HG02870 (cell line): ENCODE results near the gene STATH.
"Not testable (repeated sequence)": the region's sequence is repeated elsewhere in the genome, so short reads cannot be mapped to it uniquely, and the experiment has no call there.

Experiments
- ATAC-seq: cut with Tn5 transposase; IDR thresholded peaks from one replicate; pipeline ENCODE4 v1.9.1; 2021; ENCODE audit warnings: mild to moderate bottlenecking, moderate library complexity; ENCODE audit not compliant: unreplicated experiment

STATH gene, protein sequence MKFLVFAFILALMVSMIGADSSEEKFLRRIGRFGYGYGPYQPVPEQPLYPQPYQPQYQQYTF

DNA sequence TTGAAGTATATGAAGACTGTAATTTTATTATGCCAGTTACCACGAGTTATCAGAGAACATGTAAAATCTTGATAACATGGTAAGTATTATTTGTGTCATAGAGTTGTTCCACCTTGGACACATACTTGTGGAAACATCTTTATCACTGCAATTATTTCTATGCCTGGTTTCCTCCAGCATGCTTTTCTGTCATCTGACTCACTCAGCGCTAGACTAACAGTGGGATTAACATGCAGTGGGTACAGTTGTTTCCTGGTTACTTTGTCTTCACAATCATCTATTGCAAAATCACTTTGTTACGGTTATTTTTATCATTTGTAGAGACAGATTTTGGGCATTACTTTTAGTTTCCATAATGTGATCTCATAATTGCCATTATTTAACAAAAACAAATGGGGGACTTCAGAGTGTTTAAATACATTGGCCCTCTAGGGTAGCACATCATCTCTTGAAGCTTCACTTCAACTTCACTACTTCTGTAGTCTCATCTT is at the start of gene STATH:
TSS of gene STATH (plus strand) at position 441 of the 491 bp plus-strand sequence. CDS start 2,472 bp downstream, outside the sequence.
- ATAC-seq = no peak

DNA sequence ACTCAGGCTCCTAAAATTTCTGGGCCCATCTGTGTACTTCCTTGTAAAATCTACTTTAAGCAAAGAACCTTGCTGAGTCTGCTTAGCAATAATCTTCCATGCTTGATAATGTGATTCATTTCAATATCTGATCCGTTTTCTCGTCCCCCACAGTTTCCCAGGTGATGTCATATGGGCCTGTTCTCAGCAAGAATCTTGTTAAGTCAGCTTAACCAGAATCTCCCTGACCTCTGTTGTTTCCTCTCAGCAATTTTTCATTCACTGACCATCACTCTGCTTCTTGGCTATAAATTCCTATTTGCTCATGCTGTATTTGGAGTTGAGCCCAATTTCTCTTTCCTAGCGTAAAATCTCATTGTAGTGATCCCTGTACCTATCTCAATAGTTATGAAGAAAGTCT is 44.2 kb upstream of the STATH start:
- no peak for ATAC-seq

DNA sequence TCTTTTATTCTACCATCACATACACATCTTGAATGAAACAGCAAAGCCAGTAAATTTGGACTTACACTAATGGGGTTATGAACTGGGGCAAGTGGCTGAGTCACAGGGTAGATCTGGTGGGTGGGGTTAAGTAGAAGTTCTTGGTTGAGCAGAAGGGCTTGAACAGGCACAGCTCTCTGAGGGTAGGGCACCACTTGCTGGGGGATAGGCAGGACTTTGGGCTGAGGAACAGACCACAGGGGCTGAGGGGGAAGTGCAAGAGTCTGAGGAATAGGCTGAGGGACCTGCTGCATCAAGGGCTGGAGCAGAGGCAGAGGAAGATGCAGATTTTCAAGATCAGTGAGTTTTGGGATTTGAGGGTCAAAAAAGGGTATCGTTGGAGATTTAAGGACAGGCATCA is 38.6 kb upstream of the STATH start:
- no peak for ATAC-seq

DNA sequence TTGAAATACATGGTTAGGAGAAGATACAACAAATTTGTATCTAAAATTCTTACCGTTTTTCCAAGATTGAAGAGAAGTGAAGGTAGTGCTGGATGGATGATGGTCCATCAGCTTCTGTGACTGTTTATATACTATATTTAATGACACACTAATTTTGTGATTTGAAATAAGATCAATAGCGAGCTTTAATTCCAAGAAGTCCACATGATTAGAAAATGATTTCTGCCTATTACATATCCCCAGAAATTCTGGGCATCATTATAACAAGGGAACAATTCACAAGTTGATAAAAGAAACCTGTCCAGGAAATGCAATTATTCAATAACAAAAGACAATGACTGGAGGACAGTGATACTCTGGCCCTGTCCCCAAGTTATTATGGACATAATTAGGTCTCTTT is 30.1 kb upstream of the STATH start, which contains the start of gene CSN2:
TSS of gene CSN2 (minus strand) at position 101 of the 400 bp plus-strand sequence. CDS start 4,733 bp downstream, outside the sequence.
- ATAC-seq = no peak

DNA sequence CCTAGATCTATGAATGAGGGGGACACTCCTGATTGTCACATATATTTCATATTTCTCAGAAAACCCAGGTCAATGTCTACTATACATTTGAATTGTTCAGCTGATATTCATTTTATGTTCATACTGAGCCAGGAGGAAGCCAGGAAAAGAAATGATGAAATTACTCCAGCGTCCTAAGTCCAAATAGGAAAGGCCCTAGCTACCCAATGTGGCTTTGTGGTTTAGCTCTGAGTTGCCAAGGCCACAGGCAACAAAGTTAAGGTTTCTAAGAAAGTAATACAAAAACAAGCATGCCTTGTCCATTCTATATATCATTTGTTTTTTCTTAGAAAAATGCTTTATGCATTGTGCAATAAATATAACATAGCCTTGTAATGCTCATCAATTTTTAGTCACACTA is 25.7 kb upstream of the STATH start:
- ATAC-seq = no peak

DNA sequence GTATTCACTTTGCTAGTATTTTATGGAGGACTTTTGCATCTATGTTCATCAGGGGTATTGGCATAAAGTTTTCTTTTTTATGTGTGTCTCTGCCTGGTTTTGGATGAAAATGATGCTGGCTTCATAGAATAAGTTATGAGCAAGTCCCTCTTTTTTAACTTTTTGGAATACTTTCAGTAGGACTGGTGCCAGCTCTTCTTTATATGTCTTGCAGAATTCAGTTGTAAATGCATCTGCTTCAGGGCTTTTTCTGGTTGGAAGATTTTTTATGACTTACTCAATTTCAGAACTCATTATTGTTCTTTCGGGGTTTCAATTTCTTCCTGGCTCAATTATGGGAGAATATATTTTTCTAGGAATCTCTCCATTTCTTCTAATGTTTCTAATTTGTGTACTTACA is 21.1 kb upstream of the STATH start:
- no peak for ATAC-seq

DNA sequence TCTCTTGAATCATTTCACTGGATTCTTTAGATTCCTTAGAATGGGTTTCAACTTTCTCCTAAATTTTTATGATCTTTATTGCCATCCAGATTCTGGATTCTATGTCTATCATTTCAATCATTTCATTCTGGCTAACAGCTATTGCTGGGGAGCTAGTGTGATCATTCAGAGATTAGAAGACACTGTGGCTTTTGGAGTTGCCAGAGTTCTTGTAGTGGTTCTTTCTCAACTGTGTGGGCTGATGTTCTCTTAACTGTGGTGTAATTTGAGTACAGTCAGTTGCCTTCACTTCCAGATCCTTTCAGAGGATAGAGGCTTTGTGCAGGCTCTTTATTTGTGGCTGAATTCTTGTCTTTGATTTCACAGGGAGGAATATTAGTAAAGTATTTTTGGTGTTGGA is 18.2 kb upstream of the STATH start:
- ATAC-seq = no peak

DNA sequence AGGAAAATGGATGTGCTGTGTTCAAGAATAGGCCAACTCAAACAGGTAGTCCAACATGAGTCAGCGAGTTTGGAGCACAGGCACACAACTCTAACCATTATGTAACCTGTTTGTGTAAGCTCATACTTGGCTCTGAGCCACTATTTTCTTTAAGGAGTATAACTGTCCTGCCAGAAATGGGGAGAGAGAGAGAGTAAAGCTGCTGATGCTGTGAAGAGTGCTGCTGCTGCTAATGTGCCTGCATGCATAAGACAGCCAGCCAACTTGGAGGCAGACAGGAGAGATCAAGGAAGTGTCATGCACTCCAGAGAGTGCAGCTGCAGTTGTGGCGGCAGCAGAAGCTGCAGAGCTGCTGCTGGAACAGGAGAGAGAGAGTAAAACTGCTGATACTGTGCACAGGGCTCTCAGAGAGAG is 11.7 kb upstream of the STATH start:
- ATAC-seq = peak; percentile 84

DNA sequence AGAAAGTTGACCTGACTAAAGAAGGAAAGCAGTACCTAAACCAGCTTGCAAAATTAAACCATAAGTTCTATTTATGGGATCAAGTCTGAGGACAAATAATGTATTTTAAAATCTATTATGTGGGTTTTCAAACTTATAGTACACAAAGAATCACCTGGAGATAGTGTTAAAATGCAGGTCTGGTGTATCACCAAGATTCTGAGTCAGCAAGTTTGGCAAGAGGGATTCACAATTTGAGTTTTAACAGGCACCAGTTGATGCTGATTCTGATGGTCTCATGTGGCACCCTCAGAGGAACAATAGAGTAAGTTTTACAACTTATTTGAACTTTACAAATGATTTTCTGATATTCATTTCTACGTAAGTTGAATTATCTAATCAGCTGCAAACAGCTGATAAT is 9.1 kb upstream of the STATH start:
- ATAC-seq = no peak

DNA sequence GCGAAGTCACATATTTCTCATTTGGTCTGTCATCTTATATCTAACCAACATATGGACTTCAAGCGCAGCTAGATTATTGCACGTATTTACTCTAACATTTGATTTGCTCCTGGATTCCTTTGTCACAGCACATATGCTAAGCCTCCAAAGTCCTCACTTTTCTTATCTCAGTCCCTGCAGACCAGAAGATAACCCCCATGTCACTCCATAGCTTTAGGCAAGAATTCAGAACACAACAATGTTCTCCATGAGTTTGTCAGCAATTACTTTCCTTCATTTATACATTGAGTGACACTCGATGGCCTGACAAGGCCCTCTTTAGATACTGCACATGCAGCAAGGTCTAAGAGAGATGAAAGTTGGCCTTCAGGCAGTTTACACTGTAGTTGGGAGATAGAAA is 4.8 kb upstream of the STATH start:
- ATAC-seq = no peak

DNA sequence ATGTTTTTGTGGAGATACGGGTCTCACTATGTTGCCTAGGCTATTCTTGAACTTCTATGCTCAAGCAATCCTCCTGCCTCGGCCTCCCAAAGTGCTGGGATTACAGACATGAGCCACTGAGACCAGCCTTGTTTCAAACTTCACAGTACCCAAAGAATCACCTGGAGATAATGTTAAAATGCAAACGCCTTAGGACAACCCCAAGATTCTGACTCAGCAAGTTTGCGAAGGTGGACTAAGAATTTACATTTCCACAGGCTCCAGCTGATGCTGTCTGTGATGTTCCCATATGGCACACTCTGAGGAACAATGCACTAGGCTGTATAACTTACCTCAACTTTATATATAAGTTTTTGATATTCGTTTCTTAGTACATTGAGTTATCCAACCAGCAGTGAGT is 984 bp upstream of the STATH start:
- no peak for ATAC-seq

DNA sequence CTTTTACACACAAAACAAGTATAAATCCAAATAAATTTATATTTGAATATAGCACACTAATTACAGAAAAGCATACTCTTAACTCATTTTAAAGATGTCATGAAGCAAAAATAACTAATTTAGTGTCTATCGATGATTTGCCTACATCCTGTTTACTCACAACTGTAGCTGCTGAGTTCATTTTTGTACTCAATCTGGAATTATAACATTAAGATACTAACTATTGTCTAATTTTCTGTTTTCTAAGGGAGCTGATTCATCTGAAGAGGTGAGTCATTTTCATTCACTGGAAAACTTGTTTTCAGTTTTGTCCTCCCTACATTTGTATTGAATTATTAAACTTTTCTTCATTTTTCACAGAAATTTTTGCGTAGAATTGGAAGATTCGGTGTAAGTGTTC is 3.7 kb downstream of the STATH start:
- no peak for ATAC-seq

DNA sequence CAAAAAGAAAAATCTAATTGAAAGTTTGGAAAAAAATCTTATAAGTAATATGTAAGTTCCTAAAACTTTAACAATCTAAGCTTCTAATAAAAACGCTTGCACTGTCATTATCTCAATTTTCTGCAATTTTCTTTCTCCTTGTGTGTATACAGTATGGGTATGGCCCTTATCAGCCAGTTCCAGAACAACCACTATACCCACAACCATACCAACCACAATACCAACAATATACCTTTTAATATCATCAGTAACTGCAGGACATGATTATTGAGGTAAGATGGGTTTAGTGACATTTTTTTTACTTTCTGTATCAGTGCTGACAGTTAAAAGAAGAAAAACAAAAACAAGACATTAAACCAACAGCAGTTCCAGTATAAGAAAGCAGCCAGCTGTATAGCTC is 4.9 kb downstream of the STATH start:
- ATAC-seq = no peak

DNA sequence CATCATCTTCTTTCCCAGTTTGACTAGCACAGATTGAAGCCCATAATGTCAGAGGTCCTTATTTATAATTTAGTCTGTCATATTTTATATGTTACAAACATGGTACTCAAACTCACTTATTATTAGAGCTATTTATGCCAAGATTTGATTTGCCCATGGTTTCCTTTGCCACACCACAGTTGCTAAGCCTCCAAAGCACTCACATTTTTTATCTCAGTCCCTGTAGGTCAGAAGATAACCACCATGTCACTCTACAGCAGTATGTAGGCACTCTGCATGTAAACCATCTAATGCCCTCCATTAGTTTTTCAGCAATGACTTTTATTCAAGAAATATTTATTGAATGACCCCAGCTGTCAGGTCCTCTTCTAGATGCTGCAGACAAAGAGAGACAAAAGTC is 6.7 kb downstream of the STATH start:
- ATAC-seq = no peak

DNA sequence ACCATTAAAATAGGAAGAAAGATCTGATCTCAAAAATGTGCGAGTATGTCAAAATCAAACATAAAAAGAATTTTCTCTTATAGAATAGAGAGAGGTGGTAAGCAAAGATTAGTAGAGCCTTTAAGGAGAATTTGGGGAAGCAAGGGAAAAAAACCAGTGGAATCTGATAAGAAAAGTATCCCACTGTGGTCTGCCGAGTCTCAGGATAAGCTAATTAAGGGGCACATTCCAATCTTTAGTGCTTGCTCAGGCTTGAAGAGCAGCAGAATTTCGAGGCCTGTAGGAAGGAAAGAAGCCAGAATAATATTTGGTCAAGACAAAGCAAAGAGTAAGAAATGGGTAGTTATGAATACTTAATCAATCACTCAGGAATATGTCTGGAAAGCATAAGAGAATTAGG is 13.0 kb downstream of the STATH start:
- ATAC-seq = no peak

DNA sequence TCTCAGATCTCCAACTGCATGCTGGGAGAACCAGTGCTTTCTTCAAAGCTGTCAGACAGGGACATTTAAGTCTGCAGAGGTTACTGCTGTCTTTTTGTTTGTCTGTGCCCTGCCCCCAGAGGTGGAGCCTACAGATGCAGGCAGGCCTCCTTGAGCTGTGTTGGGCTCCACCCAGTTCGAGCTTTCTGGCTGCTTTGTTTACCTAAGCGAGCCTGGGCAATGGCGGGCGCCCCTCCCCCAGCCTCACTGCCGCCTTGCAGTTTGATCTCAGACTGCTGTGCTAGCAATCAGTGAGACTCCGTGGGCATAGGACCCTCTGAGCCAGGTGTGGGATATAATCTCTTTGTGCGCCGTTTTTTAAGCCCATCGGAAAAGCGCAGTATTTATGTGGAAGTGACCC is 23.2 kb downstream of the STATH start:
- not testable (repeated sequence) for ATAC-seq

DNA sequence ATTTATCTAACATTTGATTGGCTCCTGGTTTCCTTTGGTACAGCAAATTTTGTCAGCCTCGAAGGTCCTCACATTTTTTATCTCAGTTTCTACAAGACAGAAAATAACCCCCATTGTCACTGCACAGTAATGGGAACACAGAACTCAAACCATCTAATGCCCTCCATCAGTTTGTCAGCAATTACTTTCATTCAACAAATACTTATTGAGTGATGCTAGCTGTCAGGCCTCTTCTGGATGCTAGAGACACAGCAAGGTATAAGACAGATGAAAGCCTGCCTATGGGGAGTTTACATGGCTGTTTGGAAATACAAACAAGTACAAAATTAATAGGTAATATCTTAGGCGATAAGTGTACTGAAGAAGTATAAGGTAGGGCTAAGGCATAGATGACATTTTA is 27.5 kb downstream of the STATH start:
- no peak for ATAC-seq

DNA sequence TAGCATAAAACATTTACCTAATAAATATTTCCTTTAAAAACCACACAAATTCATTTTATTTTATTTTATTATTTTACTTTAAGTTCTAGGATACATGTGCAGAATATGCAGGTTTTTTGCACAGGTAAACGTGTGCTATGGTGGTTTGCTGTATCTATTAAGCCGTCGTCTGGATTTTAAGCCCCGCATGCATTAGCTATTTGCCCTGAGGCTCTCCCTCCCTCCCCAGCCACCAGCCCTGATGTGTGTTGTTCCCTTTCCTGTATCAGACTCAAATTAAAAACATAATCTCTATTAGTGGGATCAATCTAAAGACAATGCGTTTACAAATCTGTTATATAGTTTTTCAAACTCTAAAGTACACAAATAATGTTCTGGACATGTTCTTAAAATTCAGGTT is 31.2 kb downstream of the STATH start:
- no peak for ATAC-seq

DNA sequence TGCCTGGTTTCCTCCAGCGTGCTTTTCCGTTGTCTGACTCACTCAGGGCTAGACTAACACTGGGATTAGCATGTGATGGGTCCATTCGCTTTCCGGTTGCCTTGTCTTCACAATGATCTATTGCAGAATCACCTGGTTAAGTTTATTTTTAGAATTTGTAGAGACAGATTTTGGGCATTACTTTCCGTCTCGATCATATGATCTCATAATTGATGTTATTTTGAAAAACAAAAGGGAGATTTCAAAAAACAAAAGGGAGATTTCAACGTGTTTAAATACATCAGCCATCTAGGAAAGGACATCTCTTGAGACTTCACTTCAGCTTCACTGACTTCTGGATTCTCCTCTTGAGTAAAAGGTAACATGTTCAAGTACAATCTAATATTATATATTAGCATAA is 32.4 kb downstream of the STATH start, which contains the start of gene HTN3:
TSS of gene HTN3 (plus strand) at position 301 of the 400 bp plus-strand sequence. CDS start 2,282 bp downstream, outside the sequence.
- ATAC-seq = not testable (repeated sequence)

DNA sequence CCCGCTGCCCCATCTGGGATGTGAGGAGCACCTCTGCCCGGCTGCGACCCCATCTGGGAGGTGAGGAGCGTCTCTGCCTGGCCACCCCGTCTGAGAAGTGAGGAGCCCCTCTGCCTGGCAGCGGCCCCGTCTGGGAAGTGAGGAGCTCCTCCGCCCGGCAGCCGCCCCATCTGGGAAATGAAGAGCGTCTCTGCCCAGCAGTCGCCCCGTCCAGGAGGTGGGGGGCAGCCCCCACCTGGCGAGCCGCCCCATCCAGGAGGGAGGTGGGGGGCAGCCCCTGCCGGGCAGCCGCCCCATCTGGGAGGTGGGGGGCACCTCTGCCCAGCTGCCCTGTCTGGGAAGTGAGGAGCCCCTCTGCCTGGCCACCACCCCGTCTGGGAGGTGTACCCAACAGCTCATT is 41.8 kb downstream of the STATH start:
- not testable (repeated sequence) for ATAC-seq

DNA sequence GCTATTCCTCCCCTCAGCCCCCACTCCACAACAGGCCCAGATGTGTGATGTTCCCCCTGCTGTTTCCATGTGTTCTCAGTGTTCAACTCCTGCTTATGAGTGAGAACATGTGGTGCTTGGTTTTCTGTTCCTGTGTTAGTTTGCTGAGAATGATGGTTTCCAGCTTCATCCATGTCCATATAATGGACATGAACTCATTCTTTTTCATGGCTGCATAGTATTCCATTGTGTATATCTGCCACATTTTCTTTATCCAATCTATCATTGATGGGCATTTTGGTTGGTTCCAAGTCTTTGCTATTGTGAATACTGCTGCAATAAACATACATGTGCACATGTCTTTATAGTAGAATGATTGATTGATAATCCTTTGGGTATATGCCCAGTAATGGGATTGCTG is 44.2 kb downstream of the STATH start:
- not testable (repeated sequence) for ATAC-seq

DNA sequence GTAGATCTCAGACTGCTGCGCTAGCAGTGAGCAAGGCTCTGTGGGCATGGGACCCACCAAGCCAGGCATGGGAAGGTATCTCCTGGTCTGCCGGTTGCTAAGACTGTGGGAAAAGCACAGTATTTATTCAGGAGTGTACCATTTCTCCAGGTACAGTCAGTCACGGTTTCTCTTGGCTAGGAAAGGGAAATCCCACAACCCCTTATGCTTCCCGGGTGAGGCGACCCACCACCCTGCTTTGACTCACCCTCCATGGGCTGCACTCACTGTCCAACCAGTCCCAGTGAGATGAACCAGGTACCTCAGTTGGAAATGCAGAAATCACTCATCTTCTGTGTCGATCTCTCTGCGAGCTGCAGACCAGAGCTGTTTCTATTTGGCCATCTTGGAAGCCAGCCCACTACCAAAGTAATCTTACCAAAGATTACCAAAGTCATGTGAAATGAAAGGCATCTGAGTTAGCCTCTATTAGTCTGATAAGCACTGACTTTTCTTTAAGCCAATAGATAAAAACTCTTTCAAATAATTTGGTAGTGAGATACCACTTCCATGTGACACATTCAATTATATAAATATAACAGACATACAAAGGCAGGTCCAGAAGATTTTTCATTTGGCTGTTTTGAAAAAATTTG is 46.0 kb downstream of the STATH start:
- no peak for ATAC-seq

DNA sequence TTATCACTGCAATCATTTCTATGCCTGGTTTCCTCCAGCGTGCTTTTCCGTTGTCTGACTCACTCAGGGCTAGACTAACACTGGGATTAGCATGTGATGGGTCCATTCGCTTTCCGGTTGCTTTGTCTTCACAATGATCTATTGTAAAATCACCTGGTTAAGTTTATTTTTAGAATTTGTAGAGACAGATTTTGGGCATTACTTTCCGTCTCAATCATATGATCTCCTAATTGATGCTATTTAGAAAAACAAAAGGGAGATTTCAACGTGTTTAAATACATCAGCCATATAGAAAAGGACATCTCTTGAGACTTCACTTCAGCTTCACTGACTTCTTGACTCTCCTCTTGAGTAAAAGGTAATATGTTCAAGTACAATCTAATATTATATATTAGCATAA is 54.4 kb downstream of the STATH start, which contains the start of gene HTN1:
TSS of gene HTN1 (plus strand) at position 301 of the 400 bp plus-strand sequence. CDS start 2,639 bp downstream, outside the sequence.
- not testable (repeated sequence) for ATAC-seq
